HG02938 (cell line): ENCODE measurements around the gene TELO2.
"Not testable (repeated sequence)": the region's sequence is repeated elsewhere in the genome, so short reads cannot be mapped to it uniquely, and the experiment has no call there.

ENCODE experiments used
- ATAC-seq: cut with Tn5 transposase; IDR thresholded peaks from one replicate; pipeline ENCODE4 v1.9.1; 2021; ENCODE audit warnings: mild to moderate bottlenecking, moderate library complexity; ENCODE audit not compliant: unreplicated experiment

The TELO2 gene

DNA sequence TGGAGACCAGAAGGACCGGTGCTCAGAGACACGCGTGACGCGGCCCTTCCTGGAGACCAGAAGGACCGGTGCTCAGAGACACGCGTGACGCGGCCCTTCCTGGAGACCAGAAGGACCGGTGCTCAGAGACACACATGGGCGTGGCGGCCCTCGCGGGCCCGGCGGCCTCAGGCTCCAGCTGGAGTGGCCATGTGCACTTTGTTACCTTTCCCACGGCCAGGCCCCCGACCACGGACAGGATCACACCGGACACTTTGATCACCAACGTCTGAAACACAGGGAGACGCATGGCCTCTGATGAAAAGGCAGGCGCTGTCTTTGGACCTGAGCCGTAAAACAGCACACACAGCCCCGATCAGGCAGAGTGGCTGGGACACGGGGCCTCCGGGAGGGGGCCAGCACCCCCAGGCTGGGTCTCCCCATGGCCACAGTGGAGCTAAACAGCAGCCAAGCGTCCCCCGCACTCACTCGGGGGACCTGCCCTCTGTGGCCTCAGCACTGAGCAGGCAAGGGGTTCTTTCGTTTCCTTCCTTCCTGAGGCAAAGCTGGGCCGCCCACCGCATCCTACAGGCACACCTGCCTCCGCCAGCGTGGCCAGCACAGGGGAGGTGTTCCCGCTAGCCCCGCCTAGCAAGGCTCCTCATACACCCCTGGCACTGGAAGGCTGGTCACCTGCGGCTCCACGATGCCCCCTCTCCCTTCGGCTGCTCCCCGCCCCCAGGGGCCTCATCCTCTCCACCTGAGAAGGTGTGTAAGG lies 35.5 kb upstream of the TELO2 start:
- ATAC-seq: no peak

GRCh38 chr16:1458336-1458976 lies 34.7 kb upstream of the TELO2 start:
- no peak for ATAC-seq

- ATAC-seq: no peak
Measured at GRCh38 chr16:1458977-1459341, 34.2 kb upstream of the TELO2 start.

DNA sequence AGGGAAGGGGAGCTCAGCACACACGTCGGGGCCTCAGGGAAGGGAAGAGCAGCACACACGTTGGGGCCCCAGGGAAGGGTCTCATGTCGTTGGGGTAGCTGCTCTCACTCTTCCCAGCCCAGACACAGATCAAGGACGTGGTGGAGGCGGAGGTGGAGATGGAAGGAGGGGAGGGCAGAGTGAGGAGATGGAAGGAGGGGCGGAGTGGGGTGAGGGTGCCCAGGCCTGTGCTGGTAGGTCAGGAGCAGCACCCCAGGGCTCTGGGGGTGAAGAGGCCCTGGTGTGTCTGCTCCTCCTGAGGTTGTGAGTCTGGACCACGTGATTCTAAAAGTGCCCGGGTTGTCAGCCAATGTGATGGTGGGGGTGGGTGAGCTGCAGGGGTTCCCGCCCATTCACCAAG lies 33.2 kb upstream of the TELO2 start:
- no peak for ATAC-seq

DNA sequence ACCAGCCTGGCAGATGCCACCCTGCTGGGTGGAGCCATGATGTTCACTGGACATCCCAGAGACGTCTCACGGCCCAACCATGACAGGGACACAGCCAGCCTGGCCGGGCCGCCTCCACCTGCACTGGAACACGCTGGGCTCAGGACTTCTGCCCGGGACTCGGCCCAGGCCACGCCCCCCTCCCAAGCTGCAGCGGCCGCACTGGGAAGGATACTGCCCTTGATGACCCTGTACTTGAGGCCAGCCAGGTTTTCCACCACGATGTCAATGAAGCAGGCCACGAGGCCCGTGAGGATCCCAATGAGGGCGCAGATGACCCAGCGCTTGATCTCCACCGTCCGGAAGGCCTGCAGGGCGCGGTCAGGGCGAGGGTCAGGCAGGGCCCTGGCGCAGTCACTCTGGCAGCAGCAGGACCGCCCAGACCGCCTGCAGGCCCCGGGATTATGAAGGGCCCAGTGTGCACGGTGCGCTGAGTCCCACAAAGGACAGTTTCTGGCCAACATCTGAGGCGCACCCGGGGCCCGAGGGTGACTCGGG lies 32.5 kb upstream of the TELO2 start:
- no peak for ATAC-seq

DNA sequence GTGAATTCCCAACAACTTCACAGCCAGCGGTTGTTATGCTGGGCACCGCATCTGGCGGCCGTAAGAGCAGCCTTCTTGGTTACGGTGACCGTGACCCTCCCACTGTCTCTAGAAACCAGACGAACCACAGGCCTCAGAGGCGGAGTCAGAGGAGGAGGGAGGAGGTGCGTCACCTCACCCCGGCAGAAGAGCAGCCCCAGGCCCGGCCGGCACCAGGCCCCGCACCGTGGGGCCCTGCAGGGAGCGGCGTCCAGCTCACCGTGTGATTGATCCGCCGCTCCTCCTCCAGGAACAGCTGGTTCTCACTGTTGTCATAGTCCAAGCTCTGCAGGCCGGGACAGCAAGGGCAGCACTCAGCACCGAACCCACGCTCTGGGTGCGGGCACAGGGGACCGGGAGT lies 32.0 kb upstream of the TELO2 start:
- no peak for ATAC-seq

- no peak for ATAC-seq
Measured at GRCh38 chr16:1464196-1464893, 28.8 kb upstream of the TELO2 start.

DNA sequence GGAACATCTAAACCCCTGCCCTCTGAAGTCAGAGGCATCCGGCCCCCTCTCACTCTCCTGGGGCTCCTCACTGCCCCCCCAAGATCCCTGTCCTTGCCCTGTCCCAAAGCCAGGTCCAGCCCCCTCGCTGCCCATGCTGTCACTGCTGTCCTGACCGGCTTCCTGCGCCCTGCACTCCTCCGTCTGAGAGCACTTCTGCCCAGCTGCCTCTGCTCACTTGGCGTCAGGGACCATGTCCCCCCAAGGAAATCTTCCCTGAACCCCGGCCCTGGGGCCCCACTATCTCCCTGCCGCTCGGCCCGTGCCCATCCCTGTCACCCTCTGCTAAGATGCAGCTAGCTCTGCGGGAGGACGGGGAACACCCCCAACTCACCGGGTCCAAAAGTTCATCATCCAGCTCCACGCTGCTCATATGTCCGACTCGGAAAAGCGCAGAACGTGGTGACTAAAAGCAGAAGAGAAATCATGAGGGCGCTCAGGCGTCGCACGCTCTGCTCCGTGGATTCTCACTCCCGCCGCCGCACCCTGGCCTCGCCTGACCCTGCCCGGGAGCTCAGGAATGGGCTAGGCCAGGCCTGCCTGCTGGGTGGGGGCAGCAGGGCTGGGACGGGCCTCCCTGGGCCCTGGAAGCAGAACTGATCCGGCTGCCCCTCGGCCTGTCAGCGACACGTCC lies 28.1 kb upstream of the TELO2 start:
- ATAC-seq: no peak

- ATAC-seq: no peak
Measured at GRCh38 chr16:1465567-1465915, 27.6 kb upstream of the TELO2 start.

DNA sequence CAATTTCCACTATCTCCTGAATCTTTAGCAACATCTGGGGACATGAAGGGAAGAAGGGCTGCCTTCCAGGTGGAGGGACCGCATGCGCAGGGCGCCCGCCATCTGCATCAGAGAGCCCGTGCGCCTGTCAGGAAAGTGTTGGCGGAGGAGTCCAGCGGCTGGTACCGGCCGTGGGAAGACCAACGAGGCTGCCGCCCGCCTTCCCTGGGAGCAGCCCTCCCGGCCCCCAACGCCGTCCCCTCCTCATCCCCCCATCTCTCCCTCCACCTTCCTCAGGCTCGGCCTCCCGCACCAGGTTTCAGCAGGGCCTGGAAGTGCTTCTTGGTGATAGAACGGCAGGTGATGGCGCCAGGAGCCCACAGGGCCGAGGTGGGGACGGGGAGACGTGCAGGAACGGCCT lies 27.1 kb upstream of the TELO2 start:
- no peak for ATAC-seq

- ATAC-seq: no peak
Measured at GRCh38 chr16:1466968-1467521, 26.1 kb upstream of the TELO2 start.

DNA sequence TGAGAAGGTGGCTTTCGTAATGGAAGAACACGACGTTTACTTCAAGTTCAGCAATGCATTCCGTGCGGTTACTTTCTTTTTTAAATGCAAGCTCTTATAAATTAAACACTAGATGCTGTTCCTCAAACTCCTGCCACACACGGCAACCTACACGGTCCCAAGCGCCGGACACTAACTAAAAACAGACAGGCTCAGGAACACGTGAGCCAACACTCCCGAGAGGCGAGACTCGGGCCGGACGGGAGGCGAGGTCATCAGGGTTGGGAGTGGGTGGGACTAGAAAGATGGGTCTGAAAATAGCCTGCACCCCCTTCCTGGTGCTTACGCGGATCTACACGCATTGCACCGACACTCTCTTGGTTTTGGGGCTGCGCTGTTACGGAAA lies 24.7 kb upstream of the TELO2 start:
- no peak for ATAC-seq

- ATAC-seq: not testable (repeated sequence)
Measured at GRCh38 chr16:1469141-1469540, 24.0 kb upstream of the TELO2 start.

GRCh38 chr16:1469693-1470201 lies 23.4 kb upstream of the TELO2 start:
- no peak for ATAC-seq

GRCh38 chr16:1470481-1471251 lies 22.5 kb upstream of the TELO2 start:
- ATAC-seq: no peak

DNA sequence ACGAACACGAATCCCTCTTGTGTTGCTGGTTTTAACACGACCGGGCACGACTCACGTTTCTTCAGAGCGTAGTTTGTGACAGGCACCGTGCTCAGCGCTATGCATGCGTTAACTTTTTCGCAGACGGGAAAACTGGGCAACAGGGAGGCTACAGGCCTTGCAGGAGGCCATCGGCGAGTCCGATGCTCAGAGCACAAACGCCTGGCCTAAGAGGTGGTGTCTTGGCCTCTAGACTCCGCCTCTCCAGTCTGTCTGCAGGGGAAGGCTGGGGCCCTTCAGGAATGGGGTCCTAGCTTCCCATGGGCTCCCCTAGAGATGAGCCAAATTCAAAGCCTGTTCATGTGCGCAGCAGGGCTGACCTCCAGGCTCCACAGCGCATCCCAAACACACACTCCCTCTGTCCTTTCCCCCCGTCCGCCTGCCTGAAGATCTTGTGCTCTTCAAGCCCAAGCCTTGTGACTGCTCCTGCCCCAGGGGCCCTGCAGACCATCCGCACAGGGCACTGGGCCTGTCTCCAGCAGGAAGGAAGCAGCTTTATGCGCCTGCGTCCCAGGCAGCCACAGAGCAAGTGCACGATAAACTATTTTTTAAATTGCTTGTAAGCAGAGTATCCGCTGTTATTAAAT lies 21.5 kb upstream of the TELO2 start:
- no peak for ATAC-seq

DNA sequence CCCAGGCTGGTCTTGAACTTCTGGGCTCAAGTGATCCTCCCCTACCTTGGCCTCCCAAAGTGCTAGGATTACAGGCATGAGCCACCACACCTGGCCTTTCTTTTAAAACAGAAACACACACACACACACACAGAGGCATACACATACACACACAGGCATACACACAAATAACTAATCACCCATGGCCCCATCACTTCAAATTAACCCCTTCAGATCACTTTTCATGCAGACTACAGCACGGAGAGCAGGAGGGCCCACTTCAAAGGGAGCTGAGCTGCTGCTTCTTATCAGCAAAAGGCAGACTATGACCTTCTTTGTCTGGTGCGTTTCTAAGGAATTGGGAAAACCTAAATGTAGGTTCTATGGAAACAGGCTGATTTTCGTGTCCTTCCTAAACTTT lies 20.2 kb upstream of the TELO2 start:
- ATAC-seq: no peak

DNA sequence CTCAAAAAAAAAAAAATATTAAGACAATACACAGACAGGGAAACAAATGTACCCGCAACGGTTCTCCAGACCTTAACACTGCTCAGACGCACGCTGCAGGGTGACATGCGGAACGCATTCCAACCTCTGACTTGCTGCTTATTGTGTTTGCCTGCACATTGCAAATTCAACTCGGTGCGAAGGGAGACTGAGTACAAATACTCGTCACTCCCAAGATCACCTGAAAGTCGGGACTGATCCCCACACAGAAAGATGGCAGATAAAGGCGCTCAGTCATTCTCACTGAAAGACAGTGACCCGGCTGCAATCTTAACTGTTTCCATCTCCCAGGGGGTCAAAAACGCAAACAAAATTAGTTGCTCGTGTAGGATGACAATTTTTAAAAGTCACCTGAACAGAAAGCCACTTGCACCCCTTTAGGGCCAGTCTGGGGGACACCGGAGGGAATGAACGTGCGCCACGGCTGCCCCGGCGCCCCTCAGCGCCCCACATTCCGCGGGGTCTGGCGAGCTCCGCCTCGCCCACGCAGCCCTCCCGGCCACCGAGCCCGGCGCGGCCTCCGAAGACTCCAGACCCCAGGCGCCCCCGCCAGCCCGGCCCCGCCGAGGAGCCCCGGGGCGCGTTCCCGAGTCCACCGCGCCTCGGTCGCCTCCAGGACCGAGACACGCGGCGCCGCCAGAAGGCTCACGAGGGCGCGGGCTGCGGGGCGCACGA lies 18.9 kb upstream of the TELO2 start:
- no peak for ATAC-seq
